Adrenal gland (tissue), 12 donors: Measurements from ENCODE around the gene EHBP1. TPM values are rescaled to one million over a fixed set of nuclear protein-coding genes. Genes with fewer than 3 reads are reported as not detected.

ENCODE experiments used
- DNase-seq, 7 donors: peaks; one replicate each; pipeline ENCODE4 v3.0.0-alpha.2; 2019 to 2020
- H3K27ac ChIP-seq, 5 donors: fragments of 200-600 bp; sonication (generic) in 4 of 5; 1 replicate in 3 of 5; 2 replicates in 2 of 5; pipeline versions ENCODE4 v1.5.1 to v1.8.0; 2016 to 2020; ENCODE audit warnings: mild to moderate bottlenecking in 1 of 5
- H3K27me3 ChIP-seq: fragments of 200-600 bp; 2 replicates; pipeline ENCODE4 v1.8.0; 2021
- H3K36me3 ChIP-seq, 2 donors: fragments of 200-600 bp; replicated peaks in 1 of 2; 1 replicate in 1 of 2; 2 replicates in 1 of 2; pipeline versions ENCODE4 v1.5.1 to v1.8.0; 2018 to 2022
- H3K4me1 ChIP-seq, 2 donors: fragments of 200-600 bp; replicated peaks in 1 of 2; 1 replicate in 1 of 2; 2 replicates in 1 of 2; pipeline versions ENCODE4 v1.5.1 to v1.8.0; 2018 to 2021
- H3K4me3 ChIP-seq, 4 donors: fragments of 200-600 bp; sonication (generic) in 3 of 4; one replicate each; pipeline ENCODE4 v1.5.1; 2016 to 2018
- H3K9me3 ChIP-seq, 3 donors: fragments of 200-600 bp; sonication (generic) in 1 of 3; replicated peaks in 1 of 3; 1 replicate in 2 of 3; 2 replicates in 1 of 3; pipeline versions ENCODE4 v1.5.1 to v1.8.0; 2016 to 2021
- POLR2A ChIP-seq, 2 donors: fragments of 450-650 bp; IDR thresholded peaks; one replicate each; pipeline ENCODE4 v1.6.1; 2017; ENCODE audit warnings: antibody characterized with exemption in 2 of 2, mild to moderate bottlenecking in 2 of 2, moderate library complexity in 1 of 2
- WGBS, 4 donors: extraction: QIAGEN DNeasy Blood & Tissue Kit in 2 of 4; methylation state at CpG; one replicate each; pipeline versions ENCODE4 v1.1.5 to v1.1.7; 2013 to 2017; 5-methylcytosine and 5-hydroxymethylcytosine counted together
- intact Hi-C, 2 donors: fragments of 100-400 bp; cut with DNase I; formaldehyde crosslinking; loops; one replicate each; pipeline versions ENCODE4 v1.14.1 to v1.15.0; 2022 to 2023
- polyA plus RNA-seq, 3 donors: library from polyadenylated mRNA; stranded (reverse); fragments of 200-250 nt in 2 of 3; fragments of 350-450 nt in 1 of 3; fragmentation: Illumina TruSeq in 1 of 3; extraction: RNeasy Lipid Tissue Mini Kit (QIAGEN cat#74804) in 1 of 3; gene quantifications; one replicate each; pipeline ENCODE4 v1.2.3, GENCODE V29; 2013 to 2014
- total RNA-seq, 9 donors: library from RNA; depleted of rRNA in 4 of 9; stranded (reverse); fragments of >200 nt in 4 of 9; fragments of 120-200 nt in 1 of 9; fragmentation: NEBNext Ultra II Directional in 1 of 9; extraction: Animal tissue kit (Norgen Biotek cat#: 25700) in 1 of 9; gene quantifications; one replicate each; pipeline versions ENCODE4 v1.1.0 to v1.2.4, GENCODE V29; 2013 to 2023
- TF ChIP-seq, protein P1 (sequence below), 6 experiments: fragments of 450-650 bp in 4 of 6; fragments of 200-600 bp in 2 of 6; sonication (generic) in 1 of 6; IDR thresholded peaks; 1 replicate in 5 of 6; 2 replicates in 1 of 6; pipeline versions ENCODE4 v1.5.1 to v1.8.0; 2016 to 2021; ENCODE audit warnings: antibody characterized with exemption in 6 of 6, mild to moderate bottlenecking in 2 of 6, moderate library complexity in 1 of 6
- donor health status: healthy with polysubstance abuse.
- donor health status: Bipolar disorder and iron deficiency.
- donor health status: DM: yes; HTN: yes; CAD: no.
- donor health status: DM: no; HTN: no; CAD: no.
- donor health status: DM: no; HTN: no; CAD: no.
- donor health status: DM: yes; HTN: yes; CAD: no.

The EHBP1 gene
- total and polyA plus RNA-seq, 12 donors = 13.5 to 83.6 (median 46.3) TPM

DNA sequence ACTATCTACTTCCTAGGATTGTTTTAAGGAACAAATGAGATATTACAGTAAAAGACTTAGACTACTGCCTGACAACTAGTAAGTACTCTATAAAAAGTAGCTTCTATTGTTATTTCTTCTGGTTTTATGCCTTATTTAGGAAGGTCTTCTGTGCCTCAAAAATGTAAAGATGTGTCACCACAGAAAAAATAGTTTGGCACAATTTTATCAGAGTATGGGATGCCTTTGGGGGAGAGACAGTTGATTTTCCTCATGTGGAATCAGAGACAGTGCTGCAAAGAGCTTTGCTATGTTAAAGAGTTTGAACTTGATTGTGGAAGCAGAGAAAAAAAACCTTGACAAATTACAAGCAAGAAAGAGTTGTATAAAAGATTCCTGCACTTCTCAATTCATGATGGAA is 98.4 kb downstream of the EHBP1 start:
- H3K4me3 ChIP-seq = no peak overlapping the region
- DNase-seq = no peak
- H3K27me3 ChIP-seq = no peaks in the 10 kb centered on the region
- no peak for TF ChIP-seq POLR2A (IDR thresholded peaks at IDR 0.05)
- TF ChIP-seq, protein P1, sequence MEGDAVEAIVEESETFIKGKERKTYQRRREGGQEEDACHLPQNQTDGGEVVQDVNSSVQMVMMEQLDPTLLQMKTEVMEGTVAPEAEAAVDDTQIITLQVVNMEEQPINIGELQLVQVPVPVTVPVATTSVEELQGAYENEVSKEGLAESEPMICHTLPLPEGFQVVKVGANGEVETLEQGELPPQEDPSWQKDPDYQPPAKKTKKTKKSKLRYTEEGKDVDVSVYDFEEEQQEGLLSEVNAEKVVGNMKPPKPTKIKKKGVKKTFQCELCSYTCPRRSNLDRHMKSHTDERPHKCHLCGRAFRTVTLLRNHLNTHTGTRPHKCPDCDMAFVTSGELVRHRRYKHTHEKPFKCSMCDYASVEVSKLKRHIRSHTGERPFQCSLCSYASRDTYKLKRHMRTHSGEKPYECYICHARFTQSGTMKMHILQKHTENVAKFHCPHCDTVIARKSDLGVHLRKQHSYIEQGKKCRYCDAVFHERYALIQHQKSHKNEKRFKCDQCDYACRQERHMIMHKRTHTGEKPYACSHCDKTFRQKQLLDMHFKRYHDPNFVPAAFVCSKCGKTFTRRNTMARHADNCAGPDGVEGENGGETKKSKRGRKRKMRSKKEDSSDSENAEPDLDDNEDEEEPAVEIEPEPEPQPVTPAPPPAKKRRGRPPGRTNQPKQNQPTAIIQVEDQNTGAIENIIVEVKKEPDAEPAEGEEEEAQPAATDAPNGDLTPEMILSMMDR (IDR thresholded peaks at IDR 0.05) = no peak
- no peaks in the 10 kb centered on the region for H3K36me3 ChIP-seq
- no peak overlapping the region for H3K27ac ChIP-seq
- H3K4me1 ChIP-seq = no peaks in the 10 kb centered on the region
- H3K9me3 ChIP-seq = no peaks in the 10 kb centered on the region
- intact Hi-C loops = no loop called here

- no peak for DNase-seq
Measured at GRCh38 chr2:62806231-62806630, 100.7 kb downstream of the EHBP1 start.

GRCh38 chr2:62808554-62808953 is 103.0 kb downstream of the EHBP1 start:
- H3K36me3 ChIP-seq = no peaks in the 10 kb centered on the region
- whole genome bisulfite sequencing, 4 donors = 92 to 98% (median 97%) methylated on average over 2 of the region's 2 CpGs
- H3K27ac ChIP-seq = no peak overlapping the region
- no peak overlapping the region for H3K4me3 ChIP-seq
- TF ChIP-seq, protein P1 (IDR thresholded peaks at IDR 0.05) = no peak
- TF ChIP-seq POLR2A (IDR thresholded peaks at IDR 0.05) = no peak
- DNase-seq = no peak
- H3K9me3 ChIP-seq = no peaks in the 10 kb centered on the region
- no peaks in the 10 kb centered on the region for H3K4me1 ChIP-seq
- intact Hi-C loops = no loop called here
- no peaks in the 10 kb centered on the region for H3K27me3 ChIP-seq

More at GRCh38 chr2:62806231-62806630, 100.7 kb downstream of the EHBP1 start:
- no peak overlapping the region for H3K4me3 ChIP-seq
- WGBS, 4 donors = 96 to 97% (median 97%) methylated on average over 7 of the region's 7 CpGs
- no peak overlapping the region for H3K27ac ChIP-seq
- no peaks in the 10 kb centered on the region for H3K27me3 ChIP-seq
- no peaks in the 10 kb centered on the region for H3K36me3 ChIP-seq
- no peaks in the 10 kb centered on the region for H3K4me1 ChIP-seq
- intact Hi-C loops = no loop called here
- H3K9me3 ChIP-seq = no peaks in the 10 kb centered on the region
- TF ChIP-seq POLR2A (IDR thresholded peaks at IDR 0.05) = no peak
- TF ChIP-seq, protein P1 (IDR thresholded peaks at IDR 0.05) = no peak

DNA sequence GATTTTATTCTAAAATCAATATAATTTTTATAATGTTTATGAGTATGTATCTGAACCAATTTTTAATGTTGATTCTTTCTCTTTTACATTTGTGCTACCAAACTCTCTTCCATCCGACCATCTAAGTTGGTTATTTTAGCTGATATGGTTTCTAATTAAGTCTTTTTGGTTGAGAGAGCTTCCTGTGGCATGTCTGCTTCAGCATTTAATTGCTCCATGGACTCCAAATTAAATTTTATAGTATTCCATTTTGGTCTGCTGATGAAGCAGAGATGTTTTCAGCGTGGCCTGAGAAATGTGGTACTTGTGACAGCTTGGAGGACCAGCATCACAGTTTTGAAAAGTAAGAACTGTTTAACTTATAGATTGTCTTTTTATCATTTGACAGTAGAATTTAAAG is 105.6 kb downstream of the EHBP1 start:
- H3K27ac ChIP-seq = no peak overlapping the region
- no peaks in the 10 kb centered on the region for H3K36me3 ChIP-seq
- TF ChIP-seq POLR2A (IDR thresholded peaks at IDR 0.05) = no peak
- TF ChIP-seq, protein P1 (IDR thresholded peaks at IDR 0.05) = no peak
- H3K27me3 ChIP-seq = no peaks in the 10 kb centered on the region
- no peak for DNase-seq
- H3K9me3 ChIP-seq = no peaks in the 10 kb centered on the region
- 88 to 97% (median 92%) methylated on average over 2 of the region's 2 CpGs for WGBS, 4 donors
- H3K4me1 ChIP-seq = peaks cover 0 to 7% of the 10 kb centered on the region in 2 donors
- H3K4me3 ChIP-seq = no peak overlapping the region
- intact Hi-C loops = no loop called here
